HG03175 (cell line): ENCODE data around the gene SEC31A.
"Not testable (repeated sequence)": the region's sequence is repeated elsewhere in the genome, so short reads cannot be mapped to it uniquely, and the experiment has no call there.

Experiments used
- ATAC-seq: cut with Tn5 transposase; IDR thresholded peaks from one replicate; pipeline ENCODE4 v1.9.1; 2021; ENCODE audit warnings: mild to moderate bottlenecking, moderate library complexity; ENCODE audit not compliant: unreplicated experiment

Gene SEC31A

GRCh38 chr4:82839624-82840023, 51.3 kb downstream of the SEC31A start:
- no peak for ATAC-seq

DNA sequence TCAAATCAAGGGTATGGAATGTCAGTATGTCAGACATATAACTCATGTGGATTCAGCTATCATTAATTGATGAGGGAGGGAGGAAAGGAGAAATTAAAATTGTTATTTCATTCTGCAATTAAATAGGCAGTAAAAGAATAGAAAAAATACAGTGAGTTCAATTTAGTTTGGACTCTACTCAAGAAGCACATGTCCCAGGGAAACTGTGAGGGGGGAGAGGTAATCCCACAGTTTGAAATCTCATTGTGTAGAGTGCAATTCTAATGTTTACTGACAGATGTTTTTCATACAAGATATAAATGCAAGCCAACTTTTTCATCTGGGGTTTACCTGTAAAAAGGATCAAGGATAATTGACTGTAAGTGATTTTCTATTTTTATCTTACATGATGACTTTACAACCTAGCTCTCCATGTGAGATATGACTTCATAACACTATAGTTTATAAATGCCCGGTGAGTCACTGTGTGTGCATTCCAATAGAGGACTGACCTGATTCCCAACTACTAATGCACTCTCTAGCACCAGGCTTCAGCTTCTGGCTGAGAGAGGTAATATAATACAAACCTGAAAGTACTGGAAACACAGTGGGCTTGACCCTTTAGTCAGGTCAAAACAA, 57.1 kb downstream of the SEC31A start:
- no peak for ATAC-seq

DNA sequence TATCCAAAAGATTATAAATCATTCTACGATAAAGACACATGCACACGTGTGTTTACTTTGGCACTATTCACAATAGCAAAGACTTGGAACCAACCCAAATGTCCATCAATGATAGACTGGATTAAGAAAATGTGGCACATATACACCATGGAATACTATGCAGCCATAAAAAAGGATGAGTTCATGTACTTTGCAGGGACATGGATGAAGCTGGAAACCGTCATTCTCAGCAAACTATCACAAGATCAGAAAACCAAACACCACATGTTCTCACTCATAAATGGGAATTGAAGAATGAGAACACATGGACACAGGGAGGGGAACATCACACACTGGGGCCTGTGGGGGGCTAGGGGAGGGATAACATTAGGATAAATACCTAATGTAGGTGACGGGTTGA, 57.9 kb downstream of the SEC31A start:
- not testable (repeated sequence) for ATAC-seq

GRCh38 chr4:82825425-82825824, 65.5 kb downstream of the SEC31A start:
- no peak for ATAC-seq

DNA sequence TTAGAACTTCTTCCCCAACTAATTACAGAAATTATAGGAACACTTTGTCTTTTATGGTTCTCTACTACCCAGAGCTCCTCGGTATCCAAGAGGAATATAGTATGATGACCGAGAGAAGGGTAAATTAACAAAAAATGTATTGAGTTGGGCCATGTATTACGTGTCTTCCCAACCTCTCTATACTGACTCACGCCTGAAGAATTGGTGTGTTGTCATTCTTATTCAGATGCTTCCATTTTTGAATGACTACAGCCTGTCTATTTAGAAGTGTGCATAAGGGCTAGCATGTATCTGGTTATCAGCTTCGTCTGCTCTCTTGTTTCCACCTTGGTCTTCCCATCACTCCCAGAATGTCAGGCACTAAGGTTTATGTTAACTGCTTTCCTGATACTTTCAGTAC, 67.9 kb downstream of the SEC31A start:
- no peak for ATAC-seq

DNA sequence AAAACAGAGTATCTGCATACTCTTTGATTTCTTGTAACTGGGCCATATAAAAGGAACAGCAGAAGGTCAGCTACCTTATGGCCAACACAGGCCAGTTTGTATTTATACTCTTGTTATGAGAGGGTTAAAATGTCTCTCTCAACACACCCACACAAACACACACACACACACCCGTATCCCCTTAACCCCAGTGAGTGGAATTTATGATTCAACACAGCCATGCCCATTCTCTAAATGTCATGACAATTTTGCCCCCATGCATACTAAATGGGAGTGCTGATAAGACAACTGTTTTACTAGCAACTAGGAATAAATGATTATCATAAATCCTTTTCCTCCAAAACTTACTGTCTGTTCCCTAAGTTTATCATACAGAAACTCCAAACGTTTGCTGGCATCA, 70.3 kb downstream of the SEC31A start:
- no peak for ATAC-seq

DNA sequence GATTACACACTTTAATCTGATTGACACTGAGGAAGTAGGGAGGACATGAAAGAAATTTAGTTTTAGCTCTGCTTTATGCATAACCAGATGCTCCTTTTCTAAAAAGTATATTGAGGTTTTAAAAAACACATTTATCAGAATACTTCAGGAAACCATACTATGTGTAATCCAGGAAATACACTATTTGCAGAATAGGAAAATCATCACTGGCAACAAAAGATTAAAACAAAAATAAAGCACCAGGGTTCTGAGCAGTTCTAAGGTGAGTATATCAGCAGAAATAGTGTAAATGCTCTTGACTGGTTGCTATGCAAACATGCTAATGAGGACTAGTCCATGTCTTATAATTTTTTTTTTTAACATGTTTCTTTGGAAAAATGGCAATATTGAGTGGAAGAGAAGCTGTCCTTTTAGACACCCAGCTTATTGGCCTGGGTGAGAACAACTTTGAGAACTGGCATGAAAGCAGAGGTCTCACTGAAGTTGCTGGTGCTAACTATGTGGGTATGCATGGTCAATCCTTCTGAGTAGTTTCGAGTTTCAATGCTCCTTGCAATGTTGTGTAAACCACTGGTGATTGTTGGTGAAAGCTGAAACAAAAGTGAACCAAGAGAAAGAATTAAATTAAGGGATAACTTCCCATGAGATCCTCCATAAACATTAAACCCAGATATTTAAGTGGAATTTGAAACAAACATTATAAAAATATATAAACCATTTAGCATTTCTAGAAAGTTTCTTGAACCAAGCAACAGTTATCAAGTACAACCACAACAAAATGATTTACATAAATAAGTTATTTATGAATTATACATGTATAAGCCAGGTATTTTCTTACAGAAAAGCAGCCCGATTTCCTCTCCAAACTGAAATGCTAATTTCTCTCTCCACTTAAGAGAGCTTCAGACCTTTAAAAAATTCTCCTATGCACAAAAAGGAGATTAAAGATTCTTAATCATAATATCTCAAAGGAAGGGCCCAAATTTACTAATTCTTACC, 72.0 kb downstream of the SEC31A start:
- ATAC-seq, result peak; percentile 83

DNA sequence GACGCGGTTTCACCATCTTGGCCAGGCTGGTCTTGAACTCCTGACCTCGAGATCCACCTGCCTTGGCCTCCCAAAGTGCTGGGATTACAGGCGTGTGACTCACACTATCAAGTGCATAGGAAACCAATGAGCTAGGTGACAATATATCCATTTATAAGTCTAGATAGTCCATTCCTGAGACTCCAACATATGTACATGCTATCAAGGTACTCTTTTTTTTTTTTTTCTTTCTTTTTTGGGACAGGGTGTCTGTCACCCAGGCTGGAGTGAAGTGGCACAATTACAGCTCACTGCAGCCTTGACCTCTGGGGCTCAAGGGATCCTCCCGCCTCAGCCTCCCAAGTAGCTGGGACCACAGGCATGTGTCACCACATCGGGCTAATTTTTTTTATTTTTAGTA, 74.1 kb downstream of the SEC31A start:
- not testable (repeated sequence) for ATAC-seq

- ATAC-seq, result no peak
Measured at GRCh38 chr4:82814034-82814433, 76.9 kb downstream of the SEC31A start.

GRCh38 chr4:82811838-82812341, 79.1 kb downstream of the SEC31A start:
- ATAC-seq, result no peak

GRCh38 chr4:82811392-82811791, 79.6 kb downstream of the SEC31A start:
- no peak for ATAC-seq

GRCh38 chr4:82810176-82810575, 80.8 kb downstream of the SEC31A start:
- ATAC-seq, result no peak

- ATAC-seq, result no peak
Measured at GRCh38 chr4:82809619-82810018, 81.3 kb downstream of the SEC31A start.

GRCh38 chr4:82803746-82804145, 87.2 kb downstream of the SEC31A start:
- no peak for ATAC-seq

DNA sequence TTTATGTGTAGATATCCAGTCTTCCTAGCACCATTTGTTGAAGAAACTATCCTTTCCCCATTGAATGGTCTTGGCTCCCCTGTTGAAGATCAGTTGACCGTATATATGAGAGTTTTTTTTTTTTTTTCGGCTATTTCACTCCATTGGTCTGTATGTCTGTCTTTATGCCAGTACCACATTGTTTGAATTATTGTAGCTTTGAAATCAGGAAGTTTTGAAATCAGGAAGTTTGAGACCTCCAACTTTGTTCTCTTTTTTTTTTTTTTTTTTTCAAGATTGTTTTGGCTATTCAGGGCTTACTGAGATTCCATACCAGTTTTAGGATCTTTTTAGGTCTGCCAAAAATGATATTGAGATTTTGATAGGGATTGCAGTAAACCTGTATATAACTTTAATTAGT, 88.0 kb downstream of the SEC31A start:
- ATAC-seq, result no peak

DNA sequence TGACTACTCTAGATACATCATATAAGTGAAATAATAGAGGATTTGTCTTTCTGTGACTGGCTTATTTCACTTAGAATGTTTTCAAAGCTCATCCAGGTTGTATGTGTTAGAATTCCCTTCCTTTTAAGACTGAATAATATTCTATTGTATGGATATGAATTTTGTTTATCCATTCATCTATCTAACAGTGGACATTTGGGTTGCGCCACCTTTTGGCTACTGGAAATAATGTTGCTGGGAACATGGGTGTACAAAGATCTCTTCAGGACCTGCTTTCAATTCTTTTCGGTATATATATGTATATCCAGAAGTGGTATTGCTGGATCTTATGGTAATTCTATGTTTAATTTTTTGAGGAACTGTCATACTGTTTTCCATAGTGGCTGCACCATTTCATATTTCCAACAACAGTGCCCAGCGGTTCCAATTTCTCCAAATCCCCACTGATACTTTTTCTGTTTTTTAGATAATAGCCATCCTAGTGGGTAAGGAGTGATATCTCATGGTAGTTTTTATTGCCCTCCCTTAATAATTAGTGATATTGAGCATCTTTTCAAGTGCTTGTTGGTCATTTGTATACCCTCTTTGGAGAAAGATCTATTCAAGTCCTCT, 88.9 kb downstream of the SEC31A start:
- ATAC-seq, result no peak

DNA sequence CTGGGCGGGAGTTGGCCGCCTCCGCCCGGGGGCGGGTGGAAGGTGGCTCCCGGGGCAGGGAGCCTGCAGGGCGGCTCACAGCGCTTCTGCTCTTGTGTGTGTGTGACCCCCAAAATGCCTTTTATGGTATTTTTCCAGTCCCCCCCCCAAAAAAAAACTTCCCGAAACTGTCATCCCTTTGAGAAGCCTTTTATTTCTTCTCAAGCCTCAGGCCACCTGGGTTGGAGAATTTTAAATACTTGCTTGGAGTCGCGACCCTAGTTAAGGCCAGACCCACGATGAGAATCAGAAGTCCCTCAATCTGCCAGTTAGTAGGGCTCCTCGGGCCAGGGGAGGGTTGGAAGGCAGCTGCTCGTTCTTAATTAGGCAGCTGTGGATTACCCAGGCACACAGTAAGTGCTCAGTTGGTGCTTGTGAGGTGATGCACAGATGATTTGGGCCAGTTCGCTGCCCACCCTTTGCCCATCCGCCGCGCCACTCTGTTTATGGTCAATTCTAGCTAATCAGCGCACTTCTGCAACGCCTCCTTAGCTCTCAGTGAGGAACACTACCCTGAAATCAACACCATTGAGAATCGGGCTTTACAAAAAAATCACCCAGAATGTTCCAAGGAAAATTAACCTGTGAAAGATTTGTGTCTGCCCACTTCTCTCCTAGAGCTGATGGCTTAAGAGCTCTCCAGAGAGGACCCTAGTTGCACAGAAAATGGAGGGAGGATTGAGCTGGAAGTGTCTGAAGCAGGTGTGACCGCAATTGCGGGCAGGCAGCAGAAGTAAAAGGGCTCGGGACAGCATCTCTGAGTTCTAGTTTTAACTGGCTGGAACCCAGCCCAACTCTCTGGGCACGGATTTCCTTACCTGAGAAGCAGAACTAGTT, 91.7 kb downstream of the SEC31A start:
- ATAC-seq, result peak; percentile 35

DNA sequence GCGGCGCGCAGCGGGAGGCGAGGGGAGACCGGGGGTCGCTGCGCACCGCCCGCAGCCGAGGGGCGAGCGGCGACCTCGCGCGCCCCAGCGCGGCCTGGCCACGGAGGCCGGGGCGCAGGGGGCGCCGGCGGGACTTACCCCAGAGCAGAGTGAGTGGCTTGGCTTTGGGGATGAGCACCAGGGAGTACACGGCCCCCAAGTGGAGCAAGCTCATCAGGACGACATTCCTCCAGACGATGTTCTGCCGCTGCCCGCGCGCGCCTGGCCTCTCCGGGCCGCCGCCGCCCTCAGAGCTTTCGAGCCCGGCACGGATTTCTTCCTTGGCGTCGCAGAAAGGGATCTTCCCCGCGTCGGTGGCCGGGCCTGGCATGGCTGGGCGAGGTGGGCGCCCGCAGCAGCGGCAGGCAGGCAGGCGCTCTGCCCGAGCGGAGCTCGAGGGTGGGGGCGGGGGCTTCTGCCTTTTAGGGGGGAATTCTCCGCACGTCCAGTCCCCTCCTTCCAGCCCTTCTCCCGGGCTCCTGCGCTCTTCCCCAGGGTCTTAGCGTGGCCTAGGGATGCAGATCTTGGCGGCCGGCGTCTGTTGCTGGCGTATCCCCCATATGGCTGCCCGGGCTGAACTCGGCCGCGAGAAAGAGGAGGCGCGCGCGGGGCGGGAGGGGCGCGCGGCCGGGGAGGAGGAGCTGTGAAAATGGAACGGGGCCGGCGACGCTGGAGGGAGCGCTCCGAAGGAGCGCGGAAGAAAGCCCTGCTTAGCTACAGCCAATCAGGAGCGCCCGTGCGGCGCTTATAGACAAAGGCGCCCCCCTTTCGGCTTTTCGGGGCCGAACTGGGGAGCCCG, 92.6 kb downstream of the SEC31A start, which contains the start of gene SCD5:
Gene SCD5, minus strand, starts transcription at position 629 of the 838 bp plus-strand sequence. Its CDS starts 259 bp downstream, at position 370.
- peak; percentile 82 for ATAC-seq

GRCh38 chr4:82797405-82798111, 93.4 kb downstream of the SEC31A start:
- ATAC-seq, result no peak
